ENCODE results near the gene BAIAP2L1. TPM values are rescaled to one million over a fixed set of nuclear protein-coding genes. Genes with fewer than 3 reads are reported as not detected.

The BAIAP2L1 gene
- total and polyA plus RNA-seq, 7 donors = 0.27 to 44.2 (median 3.0) TPM

- H3K4me3 ChIP-seq = no peak overlapping the region
- no peaks in the 10 kb centered on the region for H3K27me3 ChIP-seq
- WGBS, 2 donors = 96 to 97% methylated on average over 3 of the region's 3 CpGs
- no peaks in the 10 kb centered on the region for H3K4me1 ChIP-seq
- intact Hi-C loops (cut with DNase I) = no loop called here
- H3K36me3 ChIP-seq = no peaks in the 10 kb centered on the region
- DNase-seq = no peak
- no peaks in the 10 kb centered on the region for H3K9me3 ChIP-seq
- TF ChIP-seq POLR2AphosphoS5 (IDR thresholded peaks at IDR 0.05) = no peak
- no peak overlapping the region for H3K27ac ChIP-seq
Measured at GRCh38 chr7:98339043-98339442, 61.8 kb downstream of the BAIAP2L1 start.

- no peak for DNase-seq
- no peaks in the 10 kb centered on the region for H3K9me3 ChIP-seq
- no peak overlapping the region for H3K27ac ChIP-seq
- 97% methylated on average over 6 of the region's 6 CpGs for WGBS, 2 donors
- TF ChIP-seq POLR2AphosphoS5 (IDR thresholded peaks at IDR 0.05) (no peak), POLR2A (IDR thresholded peaks at IDR 0.05) (no peak), EP300 (IDR thresholded peaks at IDR 0.05) (no peak), CTCF (IDR thresholded peaks at IDR 0.05) (no peak)
- no peaks in the 10 kb centered on the region for H3K27me3 ChIP-seq
- H3K4me1 ChIP-seq = no peaks in the 10 kb centered on the region
- H3K36me3 ChIP-seq = no peaks in the 10 kb centered on the region
- intact Hi-C loops (cut with DNase I) = no loop called here
- no peak overlapping the region for H3K4me3 ChIP-seq
Measured at GRCh38 chr7:98338441-98338840, 62.4 kb downstream of the BAIAP2L1 start.

- Histone ChIP-seq H3K36me3 (no peaks in the 10 kb centered on the region), H3K27me3 (no peaks in the 10 kb centered on the region), H3K4me1 (no peaks in the 10 kb centered on the region), H3K27ac (no peak overlapping the region), H3K9me3 (no peaks in the 10 kb centered on the region), H3K4me3 (no peak overlapping the region)
- DNase-seq = no peak
- intact Hi-C loops (cut with DNase I) = no loop called here
- 93 to 97% methylated on average over 8 of the region's 8 CpGs for WGBS, 2 donors
- TF ChIP-seq EP300 (IDR thresholded peaks at IDR 0.05) = no peak
- TF ChIP-seq POLR2AphosphoS5 (IDR thresholded peaks at IDR 0.05) = no peak
- no peak for TF ChIP-seq CTCF (IDR thresholded peaks at IDR 0.05)
- TF ChIP-seq POLR2A (IDR thresholded peaks at IDR 0.05) = no peak
Measured at GRCh38 chr7:98335411-98335977, 65.4 kb downstream of the BAIAP2L1 start.

- Histone ChIP-seq H3K4me1 (no peaks in the 10 kb centered on the region), H3K36me3 (no peaks in the 10 kb centered on the region), H3K27ac (no peak overlapping the region), H3K9me3 (no peaks in the 10 kb centered on the region), H3K4me3 (no peak overlapping the region), H3K27me3 (no peaks in the 10 kb centered on the region)
- no peak for TF ChIP-seq POLR2AphosphoS5 (IDR thresholded peaks at IDR 0.05)
- TF ChIP-seq POLR2A (IDR thresholded peaks at IDR 0.05) = no peak
- TF ChIP-seq EP300 (IDR thresholded peaks at IDR 0.05) = no peak
- TF ChIP-seq CTCF (IDR thresholded peaks at IDR 0.05) = no peak
- intact Hi-C loops (cut with DNase I) = no loop called here
- DNase-seq = no peak
- WGBS, 2 donors = 71 to 74% methylated on average over 1 of the region's 1 CpG
Measured at GRCh38 chr7:98334081-98334480, 66.8 kb downstream of the BAIAP2L1 start.

- Histone ChIP-seq H3K9me3 (no peaks in the 10 kb centered on the region), H3K4me1 (no peaks in the 10 kb centered on the region), H3K27me3 (no peaks in the 10 kb centered on the region), H3K4me3 (no peak overlapping the region), H3K27ac (no peak overlapping the region), H3K36me3 (no peaks in the 10 kb centered on the region)
- TF ChIP-seq CTCF (IDR thresholded peaks at IDR 0.05) (no peak), POLR2AphosphoS5 (IDR thresholded peaks at IDR 0.05) (no peak), POLR2A (IDR thresholded peaks at IDR 0.05) (no peak), EP300 (IDR thresholded peaks at IDR 0.05) (no peak)
- DNase-seq = no peak
- intact Hi-C loops (cut with DNase I) = no loop called here
- 95 to 97% methylated on average over 5 of the region's 5 CpGs for WGBS, 2 donors
Measured at GRCh38 chr7:98330926-98331529, 69.9 kb downstream of the BAIAP2L1 start.
